HL-60/S4 (cell line): Measurements from ENCODE around the gene ANO1.
"Not testable (repeated sequence)": the region's sequence is repeated elsewhere in the genome, so short reads cannot be mapped to it uniquely, and the experiment has no call there.

Source experiments
- in situ Hi-C: fragments of 300-500 bp; cut with MboI; formaldehyde crosslinking; loops from 2 replicates; pipeline ENCODE4 v1.14.3; 2022; ENCODE audit warnings: low sequenced_read_pairs

Gene ANO1

GRCh38 chr11:70184396-70184795 is 106.3 kb downstream of the ANO1 start:
- in situ Hi-C loops: no loop called here

- in situ Hi-C loops: no loop called here
These were observed 107.4 kb downstream of the ANO1 start for GRCh38 chr11:70185348-70186055.

- in situ Hi-C loops: no loop called here
These were observed 108.3 kb downstream of the ANO1 start for GRCh38 chr11:70186420-70186819.

GRCh38 chr11:70186936-70187335 is 108.8 kb downstream of the ANO1 start:
- in situ Hi-C loops: no loop called here

GRCh38 chr11:70187771-70188170 is 109.7 kb downstream of the ANO1 start:
- in situ Hi-C loops: no loop called here

GRCh38 chr11:70189622-70190021 is 111.5 kb downstream of the ANO1 start:
- in situ Hi-C loops: loop anchor here (10.0 kb wide), 2 partner anchors 265 to 505 kb away; no protein-coding TSS in a partner anchor

GRCh38 chr11:70191495-70192140 is 113.5 kb downstream of the ANO1 start:
- in situ Hi-C loops: loop anchor here (10.0 kb wide), 2 partner anchors 267 to 507 kb away; no protein-coding TSS in a partner anchor

GRCh38 chr11:70192666-70193410 is 114.7 kb downstream of the ANO1 start:
- in situ Hi-C loops: loop anchor here (10.0 kb wide), 2 partner anchors 268 to 508 kb away; no protein-coding TSS in a partner anchor

GRCh38 chr11:70193411-70194292 is 115.5 kb downstream of the ANO1 start:
- in situ Hi-C loops: loop anchor here (10.0 kb wide), 2 partner anchors 269 to 509 kb away; no protein-coding TSS in a partner anchor

- in situ Hi-C loops: loop anchor here (10.0 kb wide), 2 partner anchors 270 to 510 kb away; no protein-coding TSS in a partner anchor
These were observed 117.0 kb downstream of the ANO1 start for GRCh38 chr11:70194792-70195791.

GRCh38 chr11:70200212-70200844 is 122.2 kb downstream of the ANO1 start:
- in situ Hi-C loops: no loop called here

GRCh38 chr11:70201047-70201446 is 122.9 kb downstream of the ANO1 start:
- in situ Hi-C loops: not testable (repeated sequence)

- in situ Hi-C loops: no loop called here
These were observed 124.1 kb downstream of the ANO1 start for GRCh38 chr11:70201882-70202861.

GRCh38 chr11:70202920-70203750 is 125.0 kb downstream of the ANO1 start, which contains the start of gene FADD:
Gene FADD, plus strand, starts transcription at chr11:70203296. Its CDS starts 164 bp downstream, at chr11:70203460.
- in situ Hi-C loops: no loop called here

GRCh38 chr11:70203751-70204465 is 125.8 kb downstream of the ANO1 start:
- in situ Hi-C loops: no loop called here

- in situ Hi-C loops: no loop called here
These were observed 126.3 kb downstream of the ANO1 start for GRCh38 chr11:70204466-70204799.
